Body of pancreas (tissue), 4 donors: ENCODE results near the gene SCUBE1. TPM values are rescaled to one million over a fixed set of nuclear protein-coding genes. Genes with fewer than 3 reads are reported as not detected.

Experiments
- ATAC-seq: fragments of 150-250 bp; one replicate; pipeline ENCODE4 v1.9.1; 2016
- DNase-seq, 4 donors: peaks; one replicate each; pipeline ENCODE4 v3.0.0-alpha.2; 2019
- H3K27ac ChIP-seq, 4 donors: fragments of 200-600 bp; sonication (generic); 1 replicate in 3 of 4; 2 replicates in 1 of 4; pipeline versions ENCODE4 v1.5.1 to v1.6.1; 2016 to 2019; ENCODE audit warnings: mild to moderate bottlenecking in 1 of 4, mixed read lengths in 1 of 4, moderate library complexity in 1 of 4
- H3K27me3 ChIP-seq, 2 donors: fragments of 200-600 bp; sonication (generic); one replicate each; pipeline ENCODE4 v1.6.0; 2016; ENCODE audit warnings: mild to moderate bottlenecking in 1 of 2
- H3K36me3 ChIP-seq, 2 donors: fragments of 200-600 bp; sonication (generic); replicated peaks in 1 of 2; 2 replicates each; pipeline ENCODE4 v1.5.1; 2016; ENCODE audit warnings: low read depth in 2 of 2; ENCODE audit not compliant: insufficient read depth in 1 of 2
- H3K4me1 ChIP-seq: fragments of 200-600 bp; sonication (generic); one replicate; pipeline ENCODE4 v1.6.0; 2016
- H3K4me3 ChIP-seq, 2 donors: fragments of 200-600 bp; sonication (generic); 1 replicate in 1 of 2; 2 replicates in 1 of 2; pipeline ENCODE4 v1.5.1; 2016 to 2019
- H3K9me3 ChIP-seq, 3 donors: fragments of 200-600 bp; sonication (generic); 1 replicate in 2 of 3; 2 replicates in 1 of 3; pipeline ENCODE4 v1.5.1; 2016
- POLR2A ChIP-seq, 3 donors: fragments of 450-650 bp; IDR thresholded peaks; one replicate each; pipeline ENCODE4 v1.6.1; 2016; ENCODE audit warnings: antibody characterized with exemption in 3 of 3, mild to moderate bottlenecking in 2 of 3
- whole genome bisulfite sequencing, 2 donors: methylation state at CpG; one replicate each; pipeline ENCODE4 v1.1.5; 2017; 5-methylcytosine and 5-hydroxymethylcytosine counted together
- intact Hi-C: fragments of 100-400 bp; cut with DNase I; formaldehyde crosslinking; loops from one replicate; pipeline ENCODE4 v1.15.1; 2023
- total RNA-seq, 2 donors: library from RNA; depleted of rRNA; stranded (reverse); fragments of >200 nt; gene quantifications; one replicate each; pipeline ENCODE4 v1.1.0, GENCODE V29; 2016
- TF ChIP-seq, protein P1 (sequence below), 7 experiments: fragments of 450-650 bp in 4 of 7; fragments of 200-600 bp in 3 of 7; sonication (generic) in 3 of 7; IDR thresholded peaks; one replicate each; pipeline ENCODE4 v1.5.1; 2016 to 2019; ENCODE audit warnings: antibody characterized with exemption in 7 of 7

SCUBE1 gene
- total RNA-seq, 2 donors from 2014 or later, result under 0.01 to 0.26 TPM

DNA sequence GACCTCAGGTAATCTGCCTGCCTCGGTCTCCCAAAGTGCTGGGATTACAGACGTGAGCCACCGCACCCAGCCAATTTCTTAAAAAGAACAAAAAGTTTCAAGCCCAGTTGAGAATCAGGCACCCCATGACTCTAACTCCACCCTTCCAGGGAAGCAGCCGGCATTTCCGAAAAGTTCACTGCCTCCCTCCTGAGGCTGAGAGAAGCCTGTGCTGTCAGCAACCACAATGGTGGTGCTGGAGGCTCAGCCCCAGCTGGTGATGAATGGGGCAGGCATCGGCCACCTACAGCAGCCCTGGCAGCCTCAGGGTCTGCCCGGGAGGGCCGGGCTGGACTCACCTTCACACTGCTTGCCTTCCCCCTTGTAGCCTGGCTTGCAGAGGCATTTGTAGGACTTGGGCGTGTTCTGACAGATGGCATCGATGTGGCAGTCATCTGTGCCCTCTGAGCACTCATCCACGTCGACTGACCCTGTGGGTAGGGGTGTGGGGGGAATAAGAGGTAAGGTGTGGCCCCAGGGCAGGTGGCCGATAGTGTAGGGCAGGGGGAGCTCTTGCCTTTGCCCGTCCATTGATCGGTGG, 4.3 kb downstream of the SCUBE1 start:
- WGBS, 2 donors, result 53 to 56% methylated on average over 7 to 15 of the region's 15 CpGs
- intact Hi-C loops, result no loop called here
- no peaks in the 10 kb centered on the region for H3K36me3 ChIP-seq
- no peak for ATAC-seq
- H3K4me1 ChIP-seq, result peaks cover 4% of the 10 kb centered on the region
- no peak overlapping the region for H3K27ac ChIP-seq
- DNase-seq, result no peak
- peaks cover 0 to 4% of the 10 kb centered on the region in 2 donors for H3K27me3 ChIP-seq
- no peak for TF ChIP-seq POLR2A (IDR thresholded peaks at IDR 0.05)
- H3K9me3 ChIP-seq, result no peaks in the 10 kb centered on the region
- H3K4me3 ChIP-seq, result no peak overlapping the region

DNA sequence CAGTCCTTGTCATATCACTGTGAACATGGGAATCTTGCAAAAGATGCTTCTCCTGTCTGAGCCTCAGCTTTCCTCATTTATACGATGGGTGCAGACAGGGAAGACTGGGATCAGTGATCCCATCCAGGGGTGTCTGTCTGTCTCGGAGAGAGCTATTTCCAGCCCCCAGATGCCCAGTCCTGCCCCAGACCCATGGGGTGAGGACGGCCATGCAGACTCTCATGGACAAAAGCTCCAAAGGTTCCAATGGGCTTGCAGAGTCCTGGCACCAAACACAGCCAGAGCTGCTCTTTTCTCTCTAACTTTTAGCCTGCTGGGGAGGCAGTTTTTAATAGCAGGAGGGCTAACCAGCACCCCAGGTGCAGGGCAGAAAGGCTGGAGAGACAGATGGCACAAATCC, 5.2 kb downstream of the SCUBE1 start:
- intact Hi-C loops, result no loop called here
- Histone ChIP-seq H3K9me3 (no peaks in the 10 kb centered on the region), H3K36me3 (no peaks in the 10 kb centered on the region), H3K27me3 (peaks cover 0 to 4% of the 10 kb centered on the region in 2 donors), H3K27ac (no peak overlapping the region), H3K4me3 (no peak overlapping the region), H3K4me1 (no peaks in the 10 kb centered on the region)
- TF ChIP-seq, protein P1, sequence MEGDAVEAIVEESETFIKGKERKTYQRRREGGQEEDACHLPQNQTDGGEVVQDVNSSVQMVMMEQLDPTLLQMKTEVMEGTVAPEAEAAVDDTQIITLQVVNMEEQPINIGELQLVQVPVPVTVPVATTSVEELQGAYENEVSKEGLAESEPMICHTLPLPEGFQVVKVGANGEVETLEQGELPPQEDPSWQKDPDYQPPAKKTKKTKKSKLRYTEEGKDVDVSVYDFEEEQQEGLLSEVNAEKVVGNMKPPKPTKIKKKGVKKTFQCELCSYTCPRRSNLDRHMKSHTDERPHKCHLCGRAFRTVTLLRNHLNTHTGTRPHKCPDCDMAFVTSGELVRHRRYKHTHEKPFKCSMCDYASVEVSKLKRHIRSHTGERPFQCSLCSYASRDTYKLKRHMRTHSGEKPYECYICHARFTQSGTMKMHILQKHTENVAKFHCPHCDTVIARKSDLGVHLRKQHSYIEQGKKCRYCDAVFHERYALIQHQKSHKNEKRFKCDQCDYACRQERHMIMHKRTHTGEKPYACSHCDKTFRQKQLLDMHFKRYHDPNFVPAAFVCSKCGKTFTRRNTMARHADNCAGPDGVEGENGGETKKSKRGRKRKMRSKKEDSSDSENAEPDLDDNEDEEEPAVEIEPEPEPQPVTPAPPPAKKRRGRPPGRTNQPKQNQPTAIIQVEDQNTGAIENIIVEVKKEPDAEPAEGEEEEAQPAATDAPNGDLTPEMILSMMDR (IDR thresholded peaks at IDR 0.05), result no peak
- no peak for TF ChIP-seq POLR2A (IDR thresholded peaks at IDR 0.05)
- ATAC-seq, result no peak
- DNase-seq, result no peak
- WGBS, 2 donors, result 50 to 85% methylated on average over 3 of the region's 3 CpGs

DNA sequence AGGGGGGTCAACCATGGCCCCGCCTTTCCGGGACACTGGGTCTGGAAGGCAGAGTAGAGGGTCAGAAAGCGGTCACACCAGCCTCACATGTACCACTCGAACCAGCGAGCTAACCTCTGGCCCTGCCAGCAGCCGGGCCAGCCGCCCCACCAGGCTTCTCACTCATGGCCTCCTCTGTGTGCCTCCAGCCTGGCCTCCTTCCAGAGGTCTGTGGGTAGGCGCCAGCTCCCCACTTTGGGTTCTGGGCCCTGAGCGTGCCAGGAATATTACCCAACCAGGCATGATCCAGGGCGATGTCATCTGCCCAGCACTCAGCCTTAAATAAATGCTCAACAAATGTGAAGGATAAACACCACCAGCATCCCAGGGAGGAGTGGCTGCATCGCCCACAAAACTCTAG, 5.8 kb downstream of the SCUBE1 start:
- no peak for ATAC-seq

DNA sequence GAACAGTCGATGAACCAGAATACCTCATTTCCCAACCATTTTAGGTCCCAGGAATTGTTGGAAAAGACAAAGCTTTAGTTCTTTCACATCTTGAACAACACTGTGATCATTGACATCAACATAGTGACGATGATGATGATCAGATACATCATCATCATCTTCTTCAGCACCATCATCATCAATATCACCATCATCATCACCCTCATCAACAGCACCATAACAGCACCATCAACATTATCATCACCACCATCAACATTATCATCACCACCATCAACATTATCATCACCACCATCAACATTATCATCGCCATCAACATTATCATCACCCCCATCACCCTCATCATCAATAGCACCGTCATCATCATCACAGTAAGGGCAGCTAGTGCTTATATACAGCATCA, 8.8 kb downstream of the SCUBE1 start:
- Histone ChIP-seq H3K4me3 (no peak overlapping the region), H3K9me3 (no peaks in the 10 kb centered on the region), H3K27me3 (no peaks in the 10 kb centered on the region), H3K4me1 (no peaks in the 10 kb centered on the region), H3K36me3 (no peaks in the 10 kb centered on the region), H3K27ac (no peak overlapping the region)
- ATAC-seq (no peak), DNase-seq (no peak)
- TF ChIP-seq, protein P1 (IDR thresholded peaks at IDR 0.05), result no peak
- no peak for TF ChIP-seq POLR2A (IDR thresholded peaks at IDR 0.05)
- intact Hi-C loops, result no loop called here
- WGBS, 2 donors, result 81% methylated on average over 4 of the region's 4 CpGs

More for the DNA sequence above, 5.8 kb downstream of the SCUBE1 start:
- peaks cover 0 to 2% of the 10 kb centered on the region in 2 donors for H3K27me3 ChIP-seq
- no peak overlapping the region for H3K4me3 ChIP-seq
- H3K27ac ChIP-seq, result no peak overlapping the region
- H3K4me1 ChIP-seq, result no peaks in the 10 kb centered on the region
- intact Hi-C loops, result no loop called here
- WGBS, 2 donors, result 56 to 59% methylated on average over 11 of the region's 11 CpGs
- TF ChIP-seq, protein P1 (IDR thresholded peaks at IDR 0.05), result no peak
- TF ChIP-seq POLR2A (IDR thresholded peaks at IDR 0.05), result no peak
- no peaks in the 10 kb centered on the region for H3K36me3 ChIP-seq
- no peak for DNase-seq
- no peaks in the 10 kb centered on the region for H3K9me3 ChIP-seq

DNA sequence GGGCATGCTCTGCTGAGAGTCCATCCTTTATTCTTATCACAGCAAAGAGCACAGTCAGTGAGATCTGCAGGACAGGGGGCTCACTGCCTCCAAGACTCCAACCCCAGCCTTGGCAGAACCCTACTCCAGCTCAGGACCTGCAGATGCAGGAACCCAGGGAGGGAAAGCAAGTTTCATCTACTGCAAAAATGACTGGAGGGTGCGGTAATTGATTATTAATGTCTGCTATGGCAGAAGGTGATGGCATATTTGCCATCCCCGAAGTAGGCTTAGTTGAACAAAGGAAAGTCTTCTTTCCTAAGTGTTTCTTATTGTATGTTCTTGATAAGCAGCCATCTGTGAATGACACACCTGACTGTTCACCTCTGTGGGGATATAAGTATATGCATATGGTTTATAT, 9.2 kb downstream of the SCUBE1 start:
- Histone ChIP-seq H3K27ac (no peak overlapping the region), H3K36me3 (no peaks in the 10 kb centered on the region), H3K9me3 (no peaks in the 10 kb centered on the region), H3K4me1 (no peaks in the 10 kb centered on the region), H3K27me3 (no peaks in the 10 kb centered on the region), H3K4me3 (no peak overlapping the region)
- no peak for ATAC-seq
- WGBS, 2 donors, result 60 to 70% methylated on average over 2 of the region's 2 CpGs
- TF ChIP-seq, protein P1 (IDR thresholded peaks at IDR 0.05), result no peak
- TF ChIP-seq POLR2A (IDR thresholded peaks at IDR 0.05), result no peak
- no peak for DNase-seq
- intact Hi-C loops, result no loop called here
